Naive thymus-derived CD4-positive, alpha-beta T cell (primary cell): ENCODE results near the gene DAPK3. TPM values are rescaled to one million over a fixed set of nuclear protein-coding genes. Genes with fewer than 3 reads are reported as not detected.
A peak's percentile ranks its signal among the peaks of the same experiment; 100 is the strongest.
"Not testable (repeated sequence)": the region's sequence is repeated elsewhere in the genome, so short reads cannot be mapped to it uniquely, and the experiment has no call there.

Experiments
- ATAC-seq: fragments of 150-1000 bp; cut with Tn5 transposase; 2 replicates; pipeline ENCODE4 v1.10.0; 2021; ENCODE audit warnings: mild to moderate bottlenecking, moderate library complexity
- CTCF ChIA-PET: fragments of 350-600 bp; sonication (Branson Sonifier 250); formaldehyde crosslinking; loops from one replicate; lab custom pipeline; 2021; ENCODE audit warnings: antibody characterized with exemption; lab: Charles Lee
- POLR2A ChIA-PET: fragments of 350-600 bp; sonication (Branson Sonifier 250); formaldehyde crosslinking; loops from one replicate; lab custom pipeline; 2021; ENCODE audit warnings: antibody characterized with exemption, inconsistent platforms; lab: Charles Lee
- DNase-seq, 9 donors: peaks; one replicate each; pipeline versions ENCODE4 v3.0.0 to v3.0.0-alpha.2; 2020 to 2022; ENCODE audit warnings: mixed read lengths in 1 of 9
- H3K27ac ChIP-seq: one replicate; pipeline ENCODE4 v1.7.0; 2013; ENCODE audit warnings: mild to moderate bottlenecking, low read depth, low read length, moderate library complexity
- H3K27me3 ChIP-seq, 2 donors: one replicate each; pipeline ENCODE4 v1.7.0; 2013; ENCODE audit warnings: low read length in 2 of 2, mild to moderate bottlenecking in 2 of 2, moderate library complexity in 2 of 2; ENCODE audit not compliant: control insufficient read depth in 2 of 2, insufficient read depth in 2 of 2
- H3K36me3 ChIP-seq, 3 experiments: 1 replicate in 2 of 3; 2 replicates in 1 of 3; pipeline ENCODE4 v1.7.0; 2013; ENCODE audit warnings: low read length in 3 of 3, mild to moderate bottlenecking in 3 of 3, moderate library complexity in 1 of 3; ENCODE audit not compliant: insufficient read depth in 3 of 3, control insufficient read depth in 2 of 3
- H3K4me1 ChIP-seq, 2 donors: one replicate each; pipeline ENCODE4 v1.7.0; 2013; ENCODE audit warnings: low read length in 2 of 2, mild to moderate bottlenecking in 2 of 2, moderate library complexity in 1 of 2; ENCODE audit not compliant: control insufficient read depth in 2 of 2, insufficient read depth in 2 of 2
- H3K4me3 ChIP-seq: 2 replicates; pipeline ENCODE4 v1.7.0; 2013; ENCODE audit warnings: mild to moderate bottlenecking, low read length
- H3K9me3 ChIP-seq, 3 experiments: 1 replicate in 2 of 3; 2 replicates in 1 of 3; pipeline ENCODE4 v1.7.0; 2013; ENCODE audit warnings: low read length in 3 of 3; ENCODE audit not compliant: control insufficient read depth in 2 of 3
- H3K27ac Mint-ChIP-seq, 9 donors: one replicate each; pipeline ENCODE4 v1.8.0; 2020 to 2022; ENCODE audit warnings: mixed read lengths in 9 of 9, mild to moderate bottlenecking in 8 of 9, moderate library complexity in 5 of 9, inconsistent platforms in 2 of 9
- H3K27me3 Mint-ChIP-seq, 5 donors: one replicate each; pipeline ENCODE4 v1.8.0; 2021 to 2022; ENCODE audit warnings: mixed read lengths in 5 of 5, mild to moderate bottlenecking in 1 of 5
- H3K36me3 Mint-ChIP-seq, 5 donors: one replicate each; pipeline ENCODE4 v1.8.0; 2020 to 2022; ENCODE audit warnings: mixed read lengths in 5 of 5, mild to moderate bottlenecking in 3 of 5, inconsistent platforms in 1 of 5
- H3K4me1 Mint-ChIP-seq, 7 donors: one replicate each; pipeline ENCODE4 v1.8.0; 2020 to 2022; ENCODE audit warnings: mixed read lengths in 7 of 7, mild to moderate bottlenecking in 3 of 7, inconsistent platforms in 1 of 7
- H3K4me3 Mint-ChIP-seq, 10 donors: one replicate each; pipeline ENCODE4 v1.8.0; 2020 to 2022; ENCODE audit warnings: mild to moderate bottlenecking in 10 of 10, mixed read lengths in 10 of 10, moderate library complexity in 6 of 10, inconsistent platforms in 2 of 10
- H3K9me3 Mint-ChIP-seq, 11 donors: one replicate each; pipeline ENCODE4 v1.8.0; 2020 to 2022; ENCODE audit warnings: mixed read lengths in 11 of 11, mild to moderate bottlenecking in 4 of 11, inconsistent platforms in 1 of 11, moderate library complexity in 1 of 11
- intact Hi-C, 2 donors: fragments of 100-400 bp; cut with micrococcal nuclease; formaldehyde crosslinking; loops; one replicate each; pipeline ENCODE4 v1.15.1; 2023
- polyA plus RNA-seq, 2 donors: library from polyadenylated mRNA; unstranded; fragments of 300-500 nt; fragmentation: Illumina TruSeq; gene quantifications; one replicate each; pipeline ENCODE4 v1.2.3, GENCODE V29; 2021
- total RNA-seq, 6 experiments: library from RNA in 5 of 6; stranded (reverse) in 5 of 6; gene quantifications; 1 replicate in 5 of 6; 2 replicates in 1 of 6; pipeline ENCODE4 v1.2.3 and lab custom pipeline; 2021 to 2026

DAPK3 gene
- total and polyA plus RNA-seq, 7 experiments from 2014 or later: 18.2 to 40.3 (median 33.9) TPM

DNA sequence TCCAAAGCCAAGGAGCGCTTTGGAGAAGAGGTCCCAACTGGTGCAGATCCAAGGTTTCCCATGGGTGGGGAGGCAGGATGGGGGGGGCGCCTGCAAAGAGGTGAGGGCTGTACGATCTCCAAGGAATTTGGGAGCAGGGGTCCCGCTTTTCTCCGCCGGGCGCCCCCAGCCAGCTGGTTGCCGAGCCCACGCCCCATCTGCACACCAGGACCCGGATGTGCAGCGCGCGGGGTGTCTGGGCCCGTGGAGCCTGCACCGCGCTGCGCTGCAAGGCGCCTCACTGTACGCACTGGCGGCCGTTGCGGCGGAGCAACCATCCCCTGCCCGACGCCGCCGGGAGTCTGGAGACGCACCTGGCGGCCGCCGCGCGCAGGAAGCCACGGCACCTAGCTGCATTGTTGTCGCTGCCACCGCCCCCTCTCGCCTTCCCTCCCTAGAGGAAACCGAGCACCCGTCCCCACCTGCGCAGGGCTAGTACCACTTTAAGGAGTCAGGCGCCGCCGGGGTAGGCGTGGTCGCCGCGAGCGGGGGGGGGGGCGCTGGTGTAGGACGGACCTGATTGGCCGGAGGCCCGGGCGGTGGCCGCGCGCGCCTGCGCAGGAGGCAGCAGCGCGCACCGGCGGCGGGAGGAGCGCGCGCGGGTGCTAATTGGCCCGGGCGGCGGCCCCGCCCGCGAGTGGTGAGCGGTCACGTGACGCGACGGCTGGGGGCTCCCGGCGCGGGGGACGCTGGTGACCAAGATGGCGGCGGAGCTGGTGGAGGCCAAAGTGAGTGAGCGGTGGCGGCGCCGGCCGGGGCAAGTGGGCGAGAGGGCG lies 36.3 kb upstream of the DAPK3 start, which contains the start of gene PIAS4:
Gene PIAS4 (plus strand): TSS at position 716 of the 815 bp plus-strand sequence. CDS start 25 bp downstream, at position 741.
- intact Hi-C loops: loop anchor here (1.0 to 10.0 kb wide), 16 partner anchors 17 to 465 kb away; partner anchors contain the start of genes DAPK3 (in 2 of the 2), MAP2K2 (in 2 of the 2), YJU2 (in 2 of the 2) and ZBTB7A (in 2 of the 2)
- Mint-ChIP-seq H3K36me3 (peaks cover 0 to 1% (median 0%) of the 10 kb centered on the region in 5 donors), H3K4me3 (peak within 1 kb of the TSS; percentile 82 to 93 (median 88)), H3K27ac (peak within 1 kb of the TSS; percentile 31 to 93 (median 85)), H3K4me1 (peaks cover 13 to 33% (median 23%) of the 10 kb centered on the region in 7 donors), H3K27me3 (no peaks in the 10 kb centered on the region), H3K9me3 (peaks cover 0 to 3% (median 0%) of the 10 kb centered on the region in 11 donors)
- no peaks in the 10 kb centered on the region for H3K27me3 ChIP-seq
- CTCF ChIA-PET: interaction anchor here (0.8 to 3.1 kb wide), 3 partner anchors 17 to 22 kb away, joined by 3 to 14 read pairs (median 6); partner anchors contain the start of gene EEF2
- H3K36me3 ChIP-seq: peaks cover 0 to 16% (median 0%) of the 10 kb centered on the region in 3 experiments
- POLR2A ChIA-PET: interaction anchor here (0.6 to 4.0 kb wide), 20 partner anchors 10 to 575 kb away, joined by 3 to 31 read pairs (median 4); partner anchors contain the start of genes EEF2, MRPL54 and ZBTB7A
- peak within 1 kb of the TSS; percentile 75 for H3K27ac ChIP-seq
- H3K4me1 ChIP-seq: peaks cover 26 to 27% of the 10 kb centered on the region in 2 donors
- ATAC-seq (peak; percentile 95), DNase-seq (peak; percentile 93 to 97 (median 96))
- no peaks in the 10 kb centered on the region for H3K9me3 ChIP-seq
- peak within 1 kb of the TSS; percentile 76 for H3K4me3 ChIP-seq

DNA sequence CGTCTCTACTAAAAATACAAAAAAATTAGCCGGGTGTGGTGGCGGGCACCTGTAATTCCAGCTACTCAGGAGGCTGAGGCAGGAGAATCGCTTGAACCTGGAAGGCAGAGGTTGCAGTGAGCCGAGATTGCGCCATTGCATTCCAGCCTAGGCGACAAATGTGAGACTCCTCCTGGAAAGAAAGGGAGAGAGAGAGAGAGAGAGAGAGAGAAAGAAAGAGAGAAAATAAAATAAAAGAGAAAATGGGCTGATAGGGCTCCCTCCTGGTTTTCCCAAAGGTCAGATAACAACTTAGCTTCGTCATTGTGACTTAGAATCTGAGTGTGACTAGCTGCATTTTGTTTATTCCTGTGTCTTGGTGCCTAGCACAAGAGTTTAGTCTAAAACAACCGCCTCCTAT lies 34.5 kb upstream of the DAPK3 start:
- POLR2A ChIA-PET: interaction anchor here (0.7 to 4.0 kb wide), 3 partner anchors 16 to 111 kb away, joined by 3 to 31 read pairs (median 4); partner anchors contain the start of gene EEF2

DNA sequence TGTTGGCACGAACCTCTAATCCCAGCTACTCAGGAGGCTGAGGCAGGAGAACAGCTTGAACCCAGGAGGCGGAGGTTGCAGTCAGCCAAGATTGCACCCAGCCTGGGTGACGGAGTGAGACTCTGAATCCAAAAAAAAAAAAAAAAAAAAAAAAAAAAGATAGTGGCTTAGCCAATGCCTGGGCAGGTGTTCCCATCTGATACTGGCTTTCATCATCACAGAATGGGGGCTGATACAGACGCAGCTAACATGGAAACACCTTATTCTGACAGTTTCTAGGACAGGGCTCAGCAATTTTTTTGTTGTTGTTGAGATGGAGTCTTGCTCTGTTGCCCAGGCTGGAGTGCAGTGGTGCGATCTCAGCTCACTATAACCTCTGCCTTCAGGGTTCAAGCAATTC lies 29.9 kb upstream of the DAPK3 start:
- H3K27ac ChIP-seq, DNase-seq, H3K4me3 Mint-ChIP-seq, H3K36me3 Mint-ChIP-seq, ATAC-seq, H3K27ac Mint-ChIP-seq, H3K4me3 ChIP-seq, CTCF ChIA-PET, H3K9me3 Mint-ChIP-seq, H3K4me1 ChIP-seq, H3K9me3 ChIP-seq, H3K4me1 Mint-ChIP-seq, H3K27me3 ChIP-seq, H3K27me3 Mint-ChIP-seq, H3K36me3 ChIP-seq: not testable (repeated sequence)
- POLR2A ChIA-PET: interaction anchor here (0.6 to 1.1 kb wide), 3 partner anchors 13 to 109 kb away, joined by 3 read pairs; no protein-coding TSS in a partner anchor
- intact Hi-C loops: loop anchor here (1.0 to 10.0 kb wide), 3 partner anchors 139 to 446 kb away; partner anchors contain the start of gene MFSD12 (in 1 of the 2)

More for the DNA sequence above, 34.5 kb upstream of the DAPK3 start:
- not testable (repeated sequence) for DNase-seq, ATAC-seq, H3K27me3 ChIP-seq, H3K9me3 Mint-ChIP-seq, H3K36me3 ChIP-seq, H3K36me3 Mint-ChIP-seq, H3K9me3 ChIP-seq, H3K4me3 ChIP-seq, H3K27ac ChIP-seq, H3K27me3 Mint-ChIP-seq
- intact Hi-C loops: loop anchor here (5.0 to 10.0 kb wide), 5 partner anchors 117 to 467 kb away; partner anchors contain the start of genes ANKRD24 (in 1 of the 2), CHAF1A (in 1 of the 2), HDGFL2 (in 1 of the 2) and MAP2K2 (in 1 of the 2)
- CTCF ChIA-PET: interaction anchor here (0.5 to 2.3 kb wide), 2 partner anchors 15 to 135 kb away, joined by 5 to 6 read pairs; no protein-coding TSS in a partner anchor
- H3K4me1 ChIP-seq: peaks cover 18 to 19% of the 10 kb centered on the region in 2 donors
- Mint-ChIP-seq H3K4me1 (peaks cover 6 to 21% (median 17%) of the 10 kb centered on the region in 7 donors), H3K27ac (peak overlapping the region in 2 of 9 donors; percentile 45 to 81), H3K4me3 (peak overlapping the region in 8 of 10 donors; percentile 15 to 66 (median 42))

DNA sequence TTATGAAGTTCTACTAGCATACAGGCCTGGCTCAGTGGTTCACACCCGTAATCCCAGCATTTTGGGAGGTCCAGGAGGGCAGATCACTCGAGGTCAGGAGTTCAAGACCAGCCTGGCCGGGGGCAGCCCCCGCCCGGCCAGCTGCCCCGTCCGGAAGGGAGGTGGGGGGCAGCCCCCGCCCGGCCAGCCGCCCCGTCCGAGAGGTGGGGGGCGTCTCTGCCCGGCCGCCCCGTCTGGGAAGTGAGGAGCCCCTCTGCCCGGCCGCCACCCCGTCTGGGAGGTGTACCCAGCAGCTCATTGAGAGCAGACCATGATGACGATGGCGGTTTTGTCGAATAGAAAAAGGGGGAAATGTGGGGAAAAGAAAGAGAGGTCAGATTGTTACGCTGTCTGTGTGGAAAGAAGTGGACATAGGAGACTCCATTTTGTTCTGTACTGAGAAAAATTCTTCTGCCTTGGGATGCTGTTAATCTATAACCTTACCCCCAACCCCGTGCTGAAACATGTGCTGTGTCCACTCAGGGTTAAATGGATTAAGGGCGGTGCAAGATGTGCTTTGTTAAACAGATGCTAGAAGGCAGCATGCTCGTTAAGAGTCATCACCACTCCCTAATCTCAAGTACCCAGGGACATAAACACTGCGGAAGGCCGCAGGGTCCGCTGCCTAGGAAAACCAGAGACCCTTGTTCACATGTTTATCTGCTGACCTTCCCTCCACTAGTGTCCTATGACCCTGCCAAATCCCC lies 27.9 kb upstream of the DAPK3 start:
- not testable (repeated sequence) for H3K27ac Mint-ChIP-seq

DNA sequence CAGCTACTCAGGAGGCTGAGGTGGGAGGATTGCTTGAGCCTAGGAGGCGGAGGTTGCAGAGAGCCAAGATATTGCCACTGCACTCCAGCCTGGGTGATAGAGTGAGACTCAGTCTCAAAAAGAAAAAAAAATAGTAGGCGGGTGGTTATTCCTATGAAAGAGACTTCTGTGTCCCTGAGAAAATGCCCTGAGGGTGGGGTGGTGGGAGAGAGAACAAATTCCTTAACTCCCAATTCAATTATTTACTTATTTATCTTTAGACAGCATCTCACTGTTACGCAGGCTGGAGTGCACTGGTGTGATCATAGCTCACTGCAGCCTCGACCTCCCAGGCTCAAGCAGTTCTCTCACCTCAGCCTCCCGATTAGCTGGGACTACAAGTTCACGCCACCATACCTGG lies 24.7 kb upstream of the DAPK3 start:
- POLR2A ChIA-PET: no interaction called here
- DNase-seq (no peak), ATAC-seq (no peak)
- CTCF ChIA-PET: interaction anchor here (0.6 kb wide), 2 partner anchors 73 to 471 kb away, joined by 3 to 6 read pairs; no protein-coding TSS in a partner anchor
- Mint-ChIP-seq H3K27ac (no peak overlapping the region), H3K9me3 (peaks cover 0 to 3% (median 0%) of the 10 kb centered on the region in 11 donors), H3K4me1 (peaks cover 4 to 8% (median 5%) of the 10 kb centered on the region in 7 donors), H3K4me3 (no peak overlapping the region), H3K27me3 (no peaks in the 10 kb centered on the region), H3K36me3 (no peaks in the 10 kb centered on the region)
- no peak overlapping the region for H3K27ac ChIP-seq
- no peaks in the 10 kb centered on the region for H3K36me3 ChIP-seq
- H3K27me3 ChIP-seq: no peaks in the 10 kb centered on the region
- no peaks in the 10 kb centered on the region for H3K4me1 ChIP-seq
- H3K4me3 ChIP-seq: no peak overlapping the region
- no peaks in the 10 kb centered on the region for H3K9me3 ChIP-seq
- intact Hi-C loops: no loop called here

More for the DNA sequence above, 27.9 kb upstream of the DAPK3 start:
- H3K36me3 Mint-ChIP-seq, H3K27ac ChIP-seq, H3K4me1 ChIP-seq, CTCF ChIA-PET, intact Hi-C loops, H3K9me3 Mint-ChIP-seq, H3K4me1 Mint-ChIP-seq, H3K9me3 ChIP-seq, ATAC-seq, DNase-seq, H3K27me3 Mint-ChIP-seq, H3K4me3 Mint-ChIP-seq, H3K4me3 ChIP-seq, H3K36me3 ChIP-seq, H3K27me3 ChIP-seq, POLR2A ChIA-PET: not testable (repeated sequence)

DNA sequence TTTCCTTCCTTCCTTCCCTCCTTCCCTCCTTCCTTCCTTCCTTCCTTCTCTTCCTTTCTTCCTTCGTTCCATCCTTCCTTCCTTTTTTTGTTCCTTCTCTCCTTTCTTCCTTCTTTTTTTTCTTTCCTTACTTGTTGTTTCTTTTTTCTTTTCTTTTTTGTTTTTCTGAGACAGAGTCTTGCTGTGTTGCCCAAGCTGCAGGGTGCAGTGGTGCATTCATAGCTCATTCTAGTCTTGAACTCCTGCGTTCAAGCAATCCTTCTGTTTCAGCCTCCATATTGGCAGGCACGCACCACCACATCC lies 19.9 kb upstream of the DAPK3 start:
- Histone ChIP-seq H3K36me3 (no peaks in the 10 kb centered on the region), H3K27ac (no peak overlapping the region), H3K4me3 (no peak overlapping the region), H3K4me1 (peaks cover 15 to 19% of the 10 kb centered on the region in 2 donors), H3K9me3 (no peaks in the 10 kb centered on the region), H3K27me3 (no peaks in the 10 kb centered on the region)
- peak overlapping the region in 3 of 9 donors; percentile 1 to 83 (median 83) for H3K27ac Mint-ChIP-seq
- peak overlapping the region in 3 of 10 donors; percentile 47 to 69 (median 57) for H3K4me3 Mint-ChIP-seq
- no peak for DNase-seq
- H3K4me1 Mint-ChIP-seq: peaks cover 12 to 28% (median 22%) of the 10 kb centered on the region in 7 donors
- intact Hi-C loops: loop anchor here (1.0 kb wide), 3 partner anchors 17 to 257 kb away; partner anchors contain the start of genes PIAS4 (in 2 of the 2), YJU2 (in 1 of the 2) and ZBTB7A (in 1 of the 2)
- peaks cover 0 to 3% (median 0%) of the 10 kb centered on the region in 11 donors for H3K9me3 Mint-ChIP-seq
- ChIA-PET CTCF (interaction anchor here (1.2 to 1.4 kb wide), 3 partner anchors 13 to 22 kb away, joined by 4 to 6 read pairs (median 4); no protein-coding TSS in a partner anchor), POLR2A (interaction anchor here (0.6 to 3.5 kb wide), 7 partner anchors 11 to 1667 kb away, joined by 3 to 24 read pairs (median 3); partner anchors contain the start of gene PIAS4)
- no peaks in the 10 kb centered on the region for H3K36me3 Mint-ChIP-seq
- no peak for ATAC-seq
- H3K27me3 Mint-ChIP-seq: no peaks in the 10 kb centered on the region
